ENCODE data around the gene NMBR.
A peak's percentile ranks its signal among the peaks of the same experiment; 100 is the strongest.
"Not testable (repeated sequence)": the region's sequence is repeated elsewhere in the genome, so short reads cannot be mapped to it uniquely, and the experiment has no call there.

Gene NMBR

GRCh38 chr6:142167071-142167470 is 20.1 kb upstream of the NMBR start:
- no peak for TF ChIP-seq CTCF (IDR thresholded peaks at IDR 0.05; ENCODE audit: low read depth, low read length)
- Histone ChIP-seq H3K4me1 (no peaks in the 10 kb centered on the region), H3K4me3 (ENCODE audit: low read depth, low read length) (no peak overlapping the region), H3K27me3 (no peaks in the 10 kb centered on the region), H3K9me3 (no peaks in the 10 kb centered on the region), H3K36me3 (peaks cover 15% of the 10 kb centered on the region)
- no peak for DNase-seq

- Histone ChIP-seq H3K4me3 (ENCODE audit: low read depth, low read length) (no peak overlapping the region), H3K9me3 (no peaks in the 10 kb centered on the region), H3K4me1 (no peaks in the 10 kb centered on the region), H3K27me3 (no peaks in the 10 kb centered on the region), H3K36me3 (peaks cover 9% of the 10 kb centered on the region; the same call in 1 of the 2 replicates)
- no peak for DNase-seq
- no peak for TF ChIP-seq CTCF (IDR thresholded peaks at IDR 0.05; ENCODE audit: low read depth, low read length)
These were observed 18.3 kb upstream of the NMBR start for GRCh38 chr6:142165227-142165626.

- no peaks in the 10 kb centered on the region for H3K27me3 ChIP-seq
- no peak for TF ChIP-seq CTCF (IDR thresholded peaks at IDR 0.05; ENCODE audit: low read depth, low read length)
- no peak overlapping the region for H3K4me3 ChIP-seq (ENCODE audit: low read depth, low read length)
- DNase-seq, result no peak
- H3K4me1 ChIP-seq, result no peaks in the 10 kb centered on the region
- H3K9me3 ChIP-seq, result no peaks in the 10 kb centered on the region
- peaks cover 7% of the 10 kb centered on the region; the same call in 1 of the 2 replicates for H3K36me3 ChIP-seq
These were observed 15.9 kb upstream of the NMBR start for GRCh38 chr6:142162780-142163179.

- H3K4me3 ChIP-seq (ENCODE audit: low read depth, low read length); H3K9me3 ChIP-seq; H3K4me1 ChIP-seq; DNase-seq; H3K27me3 ChIP-seq; H3K36me3 ChIP-seq: not testable (repeated sequence)
These were observed 9.8 kb upstream of the NMBR start for GRCh38 chr6:142156758-142157068.

GRCh38 chr6:142155895-142156757 is 9.2 kb upstream of the NMBR start:
- Histone ChIP-seq H3K4me1 (no peaks in the 10 kb centered on the region), H3K36me3 (no peaks in the 10 kb centered on the region), H3K9me3 (no peaks in the 10 kb centered on the region), H3K4me3 (ENCODE audit: low read depth, low read length) (peak overlapping the region; percentile 10; the same call in 1 of the 2 replicates), H3K27me3 (no peaks in the 10 kb centered on the region)
- DNase-seq, result no peak
- peak; percentile 39; the same call in 1 of the 2 replicates for TF ChIP-seq CTCF (IDR thresholded peaks at IDR 0.05; ENCODE audit: low read depth, low read length)

GRCh38 chr6:142155091-142155490 is 8.2 kb upstream of the NMBR start:
- H3K4me3 ChIP-seq (ENCODE audit: low read depth, low read length), result no peak overlapping the region
- DNase-seq, result no peak
- no peaks in the 10 kb centered on the region for H3K4me1 ChIP-seq
- H3K36me3 ChIP-seq, result no peaks in the 10 kb centered on the region
- TF ChIP-seq CTCF (IDR thresholded peaks at IDR 0.05; ENCODE audit: low read depth, low read length), result no peak
- no peaks in the 10 kb centered on the region for H3K27me3 ChIP-seq
- no peaks in the 10 kb centered on the region for H3K9me3 ChIP-seq

All from BE2C (cell line).